Lower leg skin (tissue), 3 donors: ENCODE measurements around the gene OLFM2.

Experiments used
- POLR2A ChIP-seq, 2 donors: fragments of 450-650 bp; IDR thresholded peaks; one replicate each; pipeline ENCODE4 v1.6.1; 2016 to 2017; ENCODE audit warnings: antibody characterized with exemption in 2 of 2, mild to moderate bottlenecking in 1 of 2, moderate library complexity in 1 of 2
- TF ChIP-seq, protein P1 (sequence below), 3 donors: fragments of 450-650 bp; IDR thresholded peaks; one replicate each; pipeline ENCODE4 v1.5.1; 2016; ENCODE audit warnings: antibody characterized with exemption in 3 of 3, mild to moderate bottlenecking in 3 of 3, moderate library complexity in 2 of 3

DNA sequence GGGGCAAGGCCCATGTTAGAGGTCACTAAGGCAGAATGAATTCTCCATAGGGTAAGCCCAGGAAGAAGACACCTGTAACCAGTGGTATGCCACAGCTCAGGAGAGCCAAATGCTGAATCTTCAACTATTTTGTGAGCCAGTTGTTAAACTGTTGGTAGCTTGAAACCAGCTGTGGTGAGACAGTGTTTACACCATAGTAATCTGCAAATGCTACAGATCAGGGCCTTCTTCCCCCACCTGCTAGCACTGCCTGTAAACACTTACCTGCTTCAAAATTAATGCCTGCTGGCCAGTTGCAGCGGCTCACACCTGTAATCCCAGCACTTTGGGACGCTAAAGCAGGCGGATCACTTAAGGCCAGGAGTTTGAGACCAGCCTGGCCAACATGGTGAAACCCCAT, 129.5 kb downstream of the OLFM2 start:
- TF ChIP-seq POLR2A (IDR thresholded peaks at IDR 0.05), result no peak
- TF ChIP-seq, protein P1, sequence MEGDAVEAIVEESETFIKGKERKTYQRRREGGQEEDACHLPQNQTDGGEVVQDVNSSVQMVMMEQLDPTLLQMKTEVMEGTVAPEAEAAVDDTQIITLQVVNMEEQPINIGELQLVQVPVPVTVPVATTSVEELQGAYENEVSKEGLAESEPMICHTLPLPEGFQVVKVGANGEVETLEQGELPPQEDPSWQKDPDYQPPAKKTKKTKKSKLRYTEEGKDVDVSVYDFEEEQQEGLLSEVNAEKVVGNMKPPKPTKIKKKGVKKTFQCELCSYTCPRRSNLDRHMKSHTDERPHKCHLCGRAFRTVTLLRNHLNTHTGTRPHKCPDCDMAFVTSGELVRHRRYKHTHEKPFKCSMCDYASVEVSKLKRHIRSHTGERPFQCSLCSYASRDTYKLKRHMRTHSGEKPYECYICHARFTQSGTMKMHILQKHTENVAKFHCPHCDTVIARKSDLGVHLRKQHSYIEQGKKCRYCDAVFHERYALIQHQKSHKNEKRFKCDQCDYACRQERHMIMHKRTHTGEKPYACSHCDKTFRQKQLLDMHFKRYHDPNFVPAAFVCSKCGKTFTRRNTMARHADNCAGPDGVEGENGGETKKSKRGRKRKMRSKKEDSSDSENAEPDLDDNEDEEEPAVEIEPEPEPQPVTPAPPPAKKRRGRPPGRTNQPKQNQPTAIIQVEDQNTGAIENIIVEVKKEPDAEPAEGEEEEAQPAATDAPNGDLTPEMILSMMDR (IDR thresholded peaks at IDR 0.05), result no peak
